H9 (cell line): ENCODE data around the gene NNT. TPM values are rescaled to one million over a fixed set of nuclear protein-coding genes. Genes with fewer than 3 reads are reported as not detected.

Experiments
- DNase-seq: peaks from one replicate; pipeline ENCODE4 v3.0.0-alpha.2; 2017
- H2AFZ ChIP-seq: one replicate; pipeline ENCODE4 v1.6.1; 2013; ENCODE audit warnings: mild to moderate bottlenecking, low read length, control low read depth, moderate library complexity
- H2AK5ac ChIP-seq: 2 replicates; pipeline ENCODE4 v1.6.1; 2013; ENCODE audit warnings: low read length, control low read depth, mixed read lengths; ENCODE audit not compliant: insufficient read length
- H2BK120ac ChIP-seq: one replicate; pipeline ENCODE4 v1.6.1; 2013; ENCODE audit warnings: low read depth, mild to moderate bottlenecking, low read length, control low read depth, inconsistent platforms; ENCODE audit not compliant: poor library complexity, severe bottlenecking
- H2BK12ac ChIP-seq: 2 replicates; pipeline ENCODE4 v1.6.1; 2013; ENCODE audit warnings: low read length, control low read depth, mixed read lengths, low read depth; ENCODE audit not compliant: insufficient read length
- H2BK15ac ChIP-seq: 2 replicates; pipeline ENCODE4 v1.6.1; 2013; ENCODE audit warnings: low read depth, low read length, control low read depth
- H2BK20ac ChIP-seq: one replicate; pipeline ENCODE4 v1.6.1; 2013; ENCODE audit warnings: low read depth, mild to moderate bottlenecking, low read length, control low read depth, inconsistent platforms; ENCODE audit not compliant: poor library complexity, severe bottlenecking
- H2BK5ac ChIP-seq: 2 replicates; pipeline ENCODE4 v1.6.1; 2013; ENCODE audit warnings: low read length, control low read depth, mixed read lengths; ENCODE audit not compliant: insufficient read length
- H3K14ac ChIP-seq: 2 replicates; pipeline ENCODE4 v1.6.1; 2013; ENCODE audit warnings: low read length, control low read depth; ENCODE audit not compliant: insufficient read depth
- H3K18ac ChIP-seq: 2 replicates; pipeline ENCODE4 v1.6.1; 2013; ENCODE audit warnings: low read depth, mild to moderate bottlenecking, mixed read lengths, low read length, control low read depth; ENCODE audit not compliant: insufficient read length
- H3K23ac ChIP-seq: 2 replicates; pipeline ENCODE4 v1.6.1; 2013; ENCODE audit warnings: low read length, control low read depth, mixed read lengths, low read depth; ENCODE audit not compliant: insufficient read length
- H3K23me2 ChIP-seq: 2 replicates; pipeline ENCODE4 v1.6.1; 2013; ENCODE audit warnings: low read depth, mild to moderate bottlenecking, mixed read lengths, low read length, control low read depth; ENCODE audit not compliant: insufficient read length, poor library complexity, severe bottlenecking
- H3K27ac ChIP-seq: 2 replicates; pipeline ENCODE4 v1.5.1; 2013; ENCODE audit warnings: low read length, control low read depth, mixed read lengths, low read depth; ENCODE audit not compliant: insufficient read length
- H3K27me3 ChIP-seq: 2 replicates; pipeline ENCODE4 v1.6.1; 2013; ENCODE audit warnings: low read length, control low read depth, inconsistent platforms; ENCODE audit not compliant: insufficient read depth
- H3K4ac ChIP-seq: 2 replicates; pipeline ENCODE4 v1.6.1; 2013; ENCODE audit warnings: low read depth, mild to moderate bottlenecking, control low read depth, inconsistent platforms, low read length, moderate library complexity
- H3K4me1 ChIP-seq: 2 replicates; pipeline ENCODE4 v1.6.1; 2013; ENCODE audit warnings: low read length, control low read depth, inconsistent platforms; ENCODE audit not compliant: insufficient read depth
- H3K4me2 ChIP-seq: 2 replicates; pipeline ENCODE4 v1.6.1; 2013; ENCODE audit warnings: low read length, control low read depth, mixed read lengths; ENCODE audit not compliant: insufficient read length, insufficient read depth
- H3K56ac ChIP-seq: 2 replicates; pipeline ENCODE4 v1.6.1; 2013; ENCODE audit warnings: low read depth, mild to moderate bottlenecking, mixed read lengths, low read length, control low read depth; ENCODE audit not compliant: insufficient read length
- H3K79me1 ChIP-seq: 2 replicates; pipeline ENCODE4 v1.6.1; 2013; ENCODE audit warnings: low read depth, mild to moderate bottlenecking, moderate library complexity, low read length, control low read depth, inconsistent platforms; ENCODE audit not compliant: insufficient read depth, poor library complexity, severe bottlenecking
- H3K79me2 ChIP-seq: 2 replicates; pipeline ENCODE4 v1.6.1; 2013; ENCODE audit warnings: low read length, control low read depth, inconsistent platforms; ENCODE audit not compliant: insufficient read depth
- H3K9ac ChIP-seq: 2 replicates; pipeline ENCODE4 v1.6.1; 2013; ENCODE audit warnings: low read length, control low read depth, mixed read lengths; ENCODE audit not compliant: insufficient read length; ENCODE audit errors: extremely low read depth
- H3K9me3 ChIP-seq: one replicate; pipeline ENCODE4 v1.6.1; 2013; ENCODE audit warnings: low read depth, low read length, inconsistent platforms; ENCODE audit not compliant: control insufficient read depth
- H3T11ph ChIP-seq: one replicate; pipeline ENCODE4 v1.6.1; 2013; ENCODE audit warnings: mild to moderate bottlenecking, low read length, control low read depth, inconsistent platforms
- H4K20me1 ChIP-seq: one replicate; pipeline ENCODE4 v1.6.1; 2013; ENCODE audit not compliant: control insufficient read depth, insufficient read length, insufficient read depth
- H4K5ac ChIP-seq: 2 replicates; pipeline ENCODE4 v1.6.1; 2013; ENCODE audit warnings: low read depth, mild to moderate bottlenecking, mixed read lengths, low read length, control low read depth; ENCODE audit not compliant: insufficient read length
- H4K8ac ChIP-seq: replicated peaks from 2 replicates; pipeline ENCODE4 v1.6.1; 2013; ENCODE audit warnings: low read length, control low read depth, mixed read lengths, low read depth; ENCODE audit not compliant: insufficient read length
- H4K91ac ChIP-seq: 2 replicates; pipeline ENCODE4 v1.6.1; 2013; ENCODE audit warnings: low read depth, mild to moderate bottlenecking, moderate library complexity, mixed read lengths, low read length, control low read depth; ENCODE audit not compliant: insufficient read length
- H3K27ac Mint-ChIP-seq, 3 experiments: 2 replicates in 2 of 3; 3 replicates in 1 of 3; pipeline ENCODE4 v1.8.0; 2020 to 2021; ENCODE audit warnings: mixed read lengths in 3 of 3, mild to moderate bottlenecking in 1 of 3, moderate library complexity in 1 of 3
- H3K27me3 Mint-ChIP-seq: 2 replicates; pipeline ENCODE4 v1.8.0; 2021; ENCODE audit warnings: low read depth, mild to moderate bottlenecking, moderate library complexity, mixed read lengths
- H3K36me3 Mint-ChIP-seq, 3 experiments: 2 replicates in 2 of 3; 3 replicates in 1 of 3; pipeline ENCODE4 v1.8.0; 2020 to 2021; ENCODE audit warnings: low read depth in 3 of 3, mixed read lengths in 3 of 3; ENCODE audit not compliant: insufficient read depth in 1 of 3
- H3K4me1 Mint-ChIP-seq, 2 experiments: 2 replicates each; pipeline ENCODE4 v1.8.0; 2020; ENCODE audit warnings: mixed read lengths in 2 of 2
- H3K4me3 Mint-ChIP-seq, 2 experiments: 2 replicates in 1 of 2; 3 replicates in 1 of 2; pipeline ENCODE4 v1.8.0; 2020 to 2021; ENCODE audit warnings: mild to moderate bottlenecking in 2 of 2, mixed read lengths in 2 of 2, moderate library complexity in 1 of 2
- H3K9me3 Mint-ChIP-seq, 2 experiments: 2 replicates in 1 of 2; 3 replicates in 1 of 2; pipeline ENCODE4 v1.8.0; 2020; ENCODE audit warnings: mild to moderate bottlenecking in 2 of 2, mixed read lengths in 2 of 2, moderate library complexity in 1 of 2
- CTCF ChIP-seq: fragments of 200-600 bp; sonication (generic); conservative IDR thresholded peaks from 3 replicates; pipeline ENCODE4 v1.8.0; 2021; ENCODE audit warnings: antibody characterized with exemption, mild to moderate bottlenecking
- WGBS: extraction: QIAGEN DNeasy Blood & Tissue Kit; methylation state at CpG from one replicate; pipeline ENCODE4 v1.1.7; 2013; ENCODE audit warnings: missing lambda C conversion rate, low lambda C conversion rate, mixed read lengths; ENCODE audit not compliant: insufficient read length; ENCODE audit errors: extremely low coverage; 5-methylcytosine and 5-hydroxymethylcytosine counted together
- total RNA-seq: library from RNA; stranded (reverse); gene quantifications from 2 replicates; pipeline ENCODE4 v1.2.1, GENCODE V29; 2021

The NNT gene
- total RNA-seq, 1 experiment from 2014 or later, result 27.6 TPM

GRCh38 chr5:43702815-43703214 is 99.8 kb downstream of the NNT start:
- H4K20me1 ChIP-seq, result no peaks in the 10 kb centered on the region
- no peak overlapping the region for H2AK5ac ChIP-seq
- 0 out of 7 replicates have a peak overlapping the region, but pooled peaks of 1 of the 3 experiments have one; percentile 48 for H3K27ac Mint-ChIP-seq
- no peaks in the 10 kb centered on the region for H3K4me1 ChIP-seq
- no peak overlapping the region for H3T11ph ChIP-seq
- TF ChIP-seq CTCF, result no peak
- H3K4ac ChIP-seq, result no peak overlapping the region
- peaks cover 0 to 3% (median 0%) of the 10 kb centered on the region in 3 experiments; a peak in 1 of 7 replicates for H3K36me3 Mint-ChIP-seq
- H3K9me3 Mint-ChIP-seq, result no peaks in the 10 kb centered on the region; a peak in 1 of 5 replicates
- H3K9ac ChIP-seq, result no peak overlapping the region
- no peak overlapping the region for H2AFZ ChIP-seq
- no peak overlapping the region for H3K56ac ChIP-seq
- no peaks in the 10 kb centered on the region for H3K79me1 ChIP-seq
- WGBS, result no CpG with 5 or more reads among the region's 3 CpGs
- H3K23ac ChIP-seq, result no peak overlapping the region
- no peak overlapping the region for H2BK5ac ChIP-seq
- no peaks in the 10 kb centered on the region for H3K23me2 ChIP-seq
- H4K5ac ChIP-seq, result no peak overlapping the region
- H3K9me3 ChIP-seq, result no peaks in the 10 kb centered on the region
- no peak overlapping the region for H2BK20ac ChIP-seq
- H4K91ac ChIP-seq, result no peak overlapping the region
- H3K27ac ChIP-seq, result no peak overlapping the region
- no peak overlapping the region for H4K8ac ChIP-seq
- H2BK120ac ChIP-seq, result no peak overlapping the region
- no peaks in the 10 kb centered on the region for H3K27me3 Mint-ChIP-seq
- H3K4me2 ChIP-seq, result no peak overlapping the region
- H3K4me1 Mint-ChIP-seq, result no peaks in the 10 kb centered on the region
- DNase-seq, result no peak
- no peak overlapping the region for H2BK12ac ChIP-seq
- H3K14ac ChIP-seq, result no peak overlapping the region
- H3K27me3 ChIP-seq, result no peaks in the 10 kb centered on the region
- H3K4me3 Mint-ChIP-seq, result no peak overlapping the region
- H2BK15ac ChIP-seq, result no peak overlapping the region
- H3K79me2 ChIP-seq, result no peaks in the 10 kb centered on the region
- no peak overlapping the region for H3K18ac ChIP-seq
